CD4-positive, CD25-positive, alpha-beta regulatory T cell (primary cell): ENCODE results near the gene RHEBL1. TPM values are rescaled to one million over a fixed set of nuclear protein-coding genes. Genes with fewer than 3 reads are reported as not detected.
A peak's percentile ranks its signal among the peaks of the same experiment; 100 is the strongest.

Experiments used
- ATAC-seq, 2 donors: fragments of 150-1000 bp; cut with Tn5 transposase; one replicate each; pipeline ENCODE4 v1.10.0; 2021; ENCODE audit warnings: low read depth in 2 of 2, moderate number of reproducible peaks in 2 of 2, moderate library complexity in 1 of 2
- DNase-seq, 3 donors: peaks; one replicate each; pipeline versions ENCODE4 v3.0.0 to v3.0.0-alpha.2; 2012 to 2022; ENCODE audit warnings: mixed read lengths in 1 of 3
- H3K27ac ChIP-seq: one replicate; pipeline ENCODE4 v1.7.0; 2013; ENCODE audit warnings: mild to moderate bottlenecking, low read length; ENCODE audit not compliant: insufficient read depth, poor library complexity, severe bottlenecking
- H3K27me3 ChIP-seq: one replicate; pipeline ENCODE4 v1.7.0; 2013; ENCODE audit warnings: low read length; ENCODE audit not compliant: control insufficient read depth, insufficient read depth
- H3K36me3 ChIP-seq: one replicate; pipeline ENCODE4 v1.7.0; 2013; ENCODE audit warnings: mild to moderate bottlenecking, low read length, moderate library complexity; ENCODE audit not compliant: control insufficient read depth, insufficient read depth
- H3K4me1 ChIP-seq: 2 replicates; pipeline ENCODE4 v1.7.0; 2013; ENCODE audit warnings: mild to moderate bottlenecking, low read length; ENCODE audit not compliant: insufficient read depth, control insufficient read depth, poor library complexity, severe bottlenecking
- H3K4me3 ChIP-seq: one replicate; pipeline ENCODE4 v1.7.0; 2013; ENCODE audit warnings: low read depth, mild to moderate bottlenecking, low read length, moderate library complexity
- H3K9me3 ChIP-seq, 2 experiments: 1 replicate in 1 of 2; 2 replicates in 1 of 2; pipeline ENCODE4 v1.7.0; 2013; ENCODE audit warnings: low read length in 2 of 2, mild to moderate bottlenecking in 1 of 2, moderate library complexity in 1 of 2; ENCODE audit not compliant: control insufficient read depth in 2 of 2
- H3K27ac Mint-ChIP-seq, 3 donors: one replicate each; pipeline ENCODE4 v1.8.0; 2020 to 2022; ENCODE audit warnings: mild to moderate bottlenecking in 3 of 3, mixed read lengths in 3 of 3, moderate library complexity in 2 of 3
- H3K27me3 Mint-ChIP-seq: one replicate; pipeline ENCODE4 v1.8.0; 2022; ENCODE audit warnings: mild to moderate bottlenecking, mixed read lengths
- H3K36me3 Mint-ChIP-seq: one replicate; pipeline ENCODE4 v1.8.0; 2020; ENCODE audit warnings: mixed read lengths
- H3K4me1 Mint-ChIP-seq, 4 donors: one replicate each; pipeline ENCODE4 v1.8.0; 2020 to 2022; ENCODE audit warnings: mixed read lengths in 4 of 4, mild to moderate bottlenecking in 1 of 4
- H3K4me3 Mint-ChIP-seq, 4 donors: one replicate each; pipeline ENCODE4 v1.8.0; 2020 to 2022; ENCODE audit warnings: mild to moderate bottlenecking in 4 of 4, mixed read lengths in 4 of 4, moderate library complexity in 3 of 4
- H3K9me3 Mint-ChIP-seq, 7 donors: one replicate each; pipeline ENCODE4 v1.8.0; 2020 to 2022; ENCODE audit warnings: mixed read lengths in 7 of 7, mild to moderate bottlenecking in 3 of 7, moderate library complexity in 2 of 7
- polyA plus RNA-seq, 4 donors: library from polyadenylated mRNA; unstranded; fragments of 300-500 nt; fragmentation: Illumina TruSeq; gene quantifications; one replicate each; pipeline ENCODE4 v1.2.3, GENCODE V29; 2021
- total RNA-seq: library from RNA; stranded (reverse); gene quantifications from one replicate; pipeline ENCODE4 v1.2.3, GENCODE V29; 2022

The RHEBL1 gene
- total and polyA plus RNA-seq, 5 donors from 2014 or later: 6.0 to 19.5 (median 14.9) TPM

GRCh38 chr12:49030714-49031572 lies 38.8 kb downstream of the RHEBL1 start:
- H3K27ac Mint-ChIP-seq: peak overlapping the region in 1 of 3 donors; percentile 25
- ATAC-seq (no peak), DNase-seq (no peak)
- H3K4me1 Mint-ChIP-seq: peaks cover 0 to 13% (median 7%) of the 10 kb centered on the region in 4 donors
- Histone ChIP-seq H3K27me3 (no peaks in the 10 kb centered on the region), H3K9me3 (no peaks in the 10 kb centered on the region), H3K4me3 (no peak overlapping the region), H3K4me1 (no peaks in the 10 kb centered on the region), H3K27ac (no peak overlapping the region), H3K36me3 (peaks cover 64% of the 10 kb centered on the region)
- H3K4me3 Mint-ChIP-seq: no peak overlapping the region
- H3K27me3 Mint-ChIP-seq: no peaks in the 10 kb centered on the region
- peaks cover 20% of the 10 kb centered on the region for H3K36me3 Mint-ChIP-seq
- no peaks in the 10 kb centered on the region for H3K9me3 Mint-ChIP-seq

- H3K4me3 Mint-ChIP-seq: no peak overlapping the region
- H3K27ac Mint-ChIP-seq: peak overlapping the region in 2 of 3 donors; percentile 32 to 45
- no peaks in the 10 kb centered on the region for H3K9me3 Mint-ChIP-seq
- H3K4me1 Mint-ChIP-seq: peaks cover 0 to 13% (median 7%) of the 10 kb centered on the region in 4 donors
- Histone ChIP-seq H3K27me3 (no peaks in the 10 kb centered on the region), H3K27ac (no peak overlapping the region), H3K4me3 (no peak overlapping the region), H3K4me1 (no peaks in the 10 kb centered on the region), H3K9me3 (no peaks in the 10 kb centered on the region), H3K36me3 (peaks cover 70% of the 10 kb centered on the region)
- H3K36me3 Mint-ChIP-seq: peaks cover 21% of the 10 kb centered on the region
- ATAC-seq: no peak
- DNase-seq: no peak
- H3K27me3 Mint-ChIP-seq: no peaks in the 10 kb centered on the region
These were observed 39.7 kb downstream of the RHEBL1 start for GRCh38 chr12:49030119-49030518.

DNA sequence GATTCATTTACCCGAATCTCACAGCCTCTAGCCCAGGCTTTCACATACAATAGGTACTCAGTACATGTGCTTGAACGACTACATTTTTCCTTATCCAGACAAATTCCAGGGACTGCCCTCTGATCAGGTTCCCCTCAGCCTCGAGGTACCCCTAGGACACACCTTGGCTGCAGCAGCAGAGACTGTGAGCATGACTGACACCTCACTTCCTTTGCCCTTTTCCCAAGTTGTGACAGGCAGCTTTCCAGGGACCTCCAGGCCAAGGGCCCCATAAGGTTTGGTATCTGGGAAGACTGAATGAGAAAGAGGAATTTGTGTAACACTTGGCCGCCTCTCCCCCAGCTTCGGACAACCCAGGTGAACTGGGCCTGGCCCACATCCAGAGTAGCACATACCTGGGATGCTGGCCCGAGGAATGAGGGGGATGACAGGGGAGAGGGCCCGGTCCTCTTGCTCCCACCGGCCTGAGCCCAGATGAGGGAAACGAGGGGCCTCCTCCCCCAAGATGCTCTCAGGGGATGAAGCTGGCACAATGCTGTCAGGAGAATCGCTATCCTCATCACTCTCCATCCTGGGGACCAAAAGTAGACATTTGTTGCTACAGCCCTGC lies 41.0 kb downstream of the RHEBL1 start:
- Mint-ChIP-seq H3K27me3 (no peaks in the 10 kb centered on the region), H3K4me3 (no peak overlapping the region), H3K27ac (no peak overlapping the region), H3K36me3 (peaks cover 22% of the 10 kb centered on the region), H3K4me1 (peaks cover 0 to 13% (median 7%) of the 10 kb centered on the region in 4 donors), H3K9me3 (no peaks in the 10 kb centered on the region)
- DNase-seq (no peak), ATAC-seq (no peak)
- Histone ChIP-seq H3K36me3 (peaks cover 69% of the 10 kb centered on the region), H3K27me3 (no peaks in the 10 kb centered on the region), H3K4me1 (no peaks in the 10 kb centered on the region), H3K9me3 (no peaks in the 10 kb centered on the region), H3K27ac (no peak overlapping the region), H3K4me3 (no peak overlapping the region)

DNA sequence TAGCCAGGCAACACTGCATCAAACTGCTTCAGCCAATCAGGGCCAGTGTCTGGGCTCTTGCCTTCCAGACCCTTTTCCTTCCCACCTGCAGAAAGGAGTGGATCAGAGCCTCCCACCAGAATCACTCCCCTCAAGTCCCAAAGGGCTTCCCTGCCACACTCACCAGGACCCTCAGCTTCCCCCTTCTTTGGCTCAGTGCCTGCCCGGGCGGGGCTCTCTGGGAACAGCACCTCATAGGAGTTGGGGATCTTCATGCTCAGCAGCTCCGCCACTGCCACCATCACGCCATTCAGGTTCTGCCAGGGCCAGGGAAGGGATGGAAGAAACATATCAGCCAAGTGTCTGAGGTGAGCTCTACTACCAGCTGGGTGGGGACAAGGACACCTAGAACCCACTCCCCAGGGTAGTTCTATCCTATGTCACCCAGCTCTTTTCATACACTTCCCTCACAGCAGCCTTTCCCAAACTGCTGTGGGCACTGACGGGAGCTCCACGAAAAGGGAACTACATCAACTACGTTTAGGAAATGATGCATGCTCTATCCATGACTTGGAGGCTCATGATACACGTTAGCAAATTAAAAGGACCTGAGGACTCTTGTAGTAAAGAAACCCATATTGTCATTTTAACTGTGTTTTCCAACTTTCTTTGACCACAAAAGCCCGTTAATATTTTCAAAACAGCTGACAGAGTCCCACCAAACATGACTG lies 41.8 kb downstream of the RHEBL1 start:
- H3K4me3 ChIP-seq: no peak overlapping the region
- no peak overlapping the region for H3K27ac ChIP-seq
- Mint-ChIP-seq H3K9me3 (no peaks in the 10 kb centered on the region), H3K4me1 (peaks cover 0 to 13% (median 7%) of the 10 kb centered on the region in 4 donors), H3K27me3 (no peaks in the 10 kb centered on the region), H3K27ac (peak overlapping the region in 2 of 3 donors; percentile 9 to 49), H3K36me3 (peaks cover 26% of the 10 kb centered on the region), H3K4me3 (no peak overlapping the region)
- DNase-seq: no peak
- H3K27me3 ChIP-seq: no peaks in the 10 kb centered on the region
- no peak for ATAC-seq
- no peaks in the 10 kb centered on the region for H3K4me1 ChIP-seq
- H3K36me3 ChIP-seq: peaks cover 68% of the 10 kb centered on the region
- no peaks in the 10 kb centered on the region for H3K9me3 ChIP-seq

DNA sequence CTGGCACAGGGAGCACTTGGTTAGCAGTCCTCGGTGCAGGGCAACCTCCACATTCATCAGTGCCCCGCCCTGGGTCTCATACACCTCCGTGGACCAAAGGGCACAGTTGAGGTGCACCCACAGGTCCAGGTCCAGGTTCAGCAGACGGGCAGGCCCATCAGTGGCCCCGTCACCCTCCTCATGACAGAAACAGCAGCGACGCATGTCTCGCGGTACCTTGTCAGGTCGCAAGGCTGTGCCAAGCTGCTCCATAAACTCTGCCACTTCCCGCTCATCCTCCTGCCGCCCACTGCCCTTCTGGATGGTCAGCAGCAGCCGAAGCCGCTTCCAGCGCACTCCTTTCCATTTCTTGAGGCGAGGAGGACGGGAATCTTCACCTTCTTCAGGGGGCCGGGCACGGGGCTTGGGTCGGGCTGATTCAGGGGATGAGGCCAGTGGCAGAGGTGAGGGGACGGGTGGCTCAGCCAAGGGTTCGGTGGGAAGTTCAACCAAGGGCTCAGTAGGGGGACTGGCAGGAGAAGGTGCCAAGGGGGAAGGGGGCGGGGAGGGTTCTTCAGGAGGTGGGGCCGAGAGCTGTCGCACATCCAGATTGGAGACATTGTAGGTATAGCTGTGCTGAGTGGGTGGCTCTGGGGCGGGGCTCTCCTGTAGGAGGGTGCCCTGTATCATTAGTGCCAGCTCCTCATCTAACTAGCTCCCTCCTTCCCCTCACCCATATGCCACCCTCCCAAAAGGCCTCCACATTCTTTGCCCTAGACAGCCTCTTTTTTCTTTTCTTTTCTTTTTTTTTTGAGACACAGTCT lies 42.9 kb downstream of the RHEBL1 start:
- ATAC-seq (no peak), DNase-seq (no peak)
- H3K4me3 ChIP-seq: no peak overlapping the region
- no peaks in the 10 kb centered on the region for H3K4me1 ChIP-seq
- no peak overlapping the region for H3K4me3 Mint-ChIP-seq
- no peaks in the 10 kb centered on the region for H3K9me3 Mint-ChIP-seq
- H3K9me3 ChIP-seq: no peaks in the 10 kb centered on the region
- H3K27ac Mint-ChIP-seq: no peak overlapping the region
- peaks cover 69% of the 10 kb centered on the region for H3K36me3 ChIP-seq
- no peaks in the 10 kb centered on the region for H3K27me3 ChIP-seq
- H3K27me3 Mint-ChIP-seq: no peaks in the 10 kb centered on the region
- H3K4me1 Mint-ChIP-seq: peaks cover 0 to 12% (median 5%) of the 10 kb centered on the region in 4 donors
- H3K36me3 Mint-ChIP-seq: peaks cover 33% of the 10 kb centered on the region
- no peak overlapping the region for H3K27ac ChIP-seq

DNA sequence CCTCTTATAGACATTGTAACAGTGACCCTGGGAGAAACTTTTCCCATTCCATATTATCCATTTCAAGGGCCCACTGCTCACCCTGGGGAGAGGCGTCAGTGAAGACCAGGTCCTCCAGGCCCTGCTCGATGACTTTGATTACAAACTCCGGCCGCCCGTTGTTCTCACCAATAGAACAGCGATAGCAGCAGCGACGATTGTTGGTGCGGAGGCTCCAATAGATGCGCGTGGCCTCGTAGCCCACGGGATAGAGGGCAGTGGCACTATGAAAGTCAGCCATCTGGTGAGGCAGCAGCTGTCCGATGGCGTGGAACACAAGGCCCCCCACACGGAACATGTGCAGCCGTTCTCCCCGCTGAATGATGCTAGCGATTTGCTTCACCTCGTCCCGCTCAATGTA lies 43.7 kb downstream of the RHEBL1 start:
- no peak overlapping the region for H3K27ac ChIP-seq
- peaks cover 70% of the 10 kb centered on the region for H3K36me3 ChIP-seq
- H3K4me3 ChIP-seq: no peak overlapping the region
- H3K9me3 Mint-ChIP-seq: no peaks in the 10 kb centered on the region
- peaks cover 37% of the 10 kb centered on the region for H3K36me3 Mint-ChIP-seq
- H3K4me3 Mint-ChIP-seq: no peak overlapping the region
- no peaks in the 10 kb centered on the region for H3K9me3 ChIP-seq
- no peaks in the 10 kb centered on the region for H3K4me1 ChIP-seq
- ATAC-seq: no peak
- H3K27me3 Mint-ChIP-seq: no peaks in the 10 kb centered on the region
- H3K4me1 Mint-ChIP-seq: peaks cover 0 to 12% (median 7%) of the 10 kb centered on the region in 4 donors
- DNase-seq: no peak
- H3K27ac Mint-ChIP-seq: peak overlapping the region in 1 of 3 donors; percentile 14
- no peaks in the 10 kb centered on the region for H3K27me3 ChIP-seq

- no peaks in the 10 kb centered on the region for H3K9me3 Mint-ChIP-seq
- ATAC-seq (no peak), DNase-seq (no peak)
- H3K4me1 Mint-ChIP-seq: peaks cover 0 to 12% (median 7%) of the 10 kb centered on the region in 4 donors
- H3K27me3 Mint-ChIP-seq: no peaks in the 10 kb centered on the region
- Histone ChIP-seq H3K27me3 (no peaks in the 10 kb centered on the region), H3K9me3 (no peaks in the 10 kb centered on the region), H3K27ac (no peak overlapping the region), H3K4me1 (no peaks in the 10 kb centered on the region), H3K4me3 (no peak overlapping the region), H3K36me3 (peaks cover 70% of the 10 kb centered on the region)
- H3K27ac Mint-ChIP-seq: no peak overlapping the region
- H3K4me3 Mint-ChIP-seq: no peak overlapping the region
- peaks cover 37% of the 10 kb centered on the region for H3K36me3 Mint-ChIP-seq
These were observed 44.3 kb downstream of the RHEBL1 start for GRCh38 chr12:49025463-49025862.
